Peyer's patch (tissue), 4 donors: ENCODE data around the gene CXorf49B. TPM values are rescaled to one million over a fixed set of nuclear protein-coding genes. Genes with fewer than 3 reads are reported as not detected.
"Not testable (repeated sequence)": the region's sequence is repeated elsewhere in the genome, so short reads cannot be mapped to it uniquely, and the experiment has no call there.

ENCODE experiments used
- DNase-seq, 3 donors: peaks; one replicate each; pipeline ENCODE4 v3.0.0-alpha.2; 2017 to 2019
- H3K27ac ChIP-seq, 4 donors: fragments of 200-600 bp; sonication (generic); one replicate each; pipeline ENCODE4 v1.5.1; 2016 to 2019
- H3K27me3 ChIP-seq, 2 donors: fragments of 200-600 bp; sonication (generic); one replicate each; pipeline ENCODE4 v1.5.1; 2019
- H3K36me3 ChIP-seq, 3 donors: fragments of 200-600 bp; sonication (generic); one replicate each; pipeline ENCODE4 v1.5.1; 2016 to 2019
- H3K4me1 ChIP-seq, 4 donors: fragments of 200-600 bp; sonication (generic); one replicate each; pipeline ENCODE4 v1.5.1; 2016 to 2019
- H3K4me3 ChIP-seq, 4 donors: fragments of 200-600 bp; sonication (generic); 1 replicate in 3 of 4; 2 replicates in 1 of 4; pipeline ENCODE4 v1.5.1; 2016 to 2019; ENCODE audit warnings: mild to moderate bottlenecking in 1 of 4
- H3K9me3 ChIP-seq, 4 donors: fragments of 200-600 bp; sonication (generic); one replicate each; pipeline ENCODE4 v1.5.1; 2016 to 2019; ENCODE audit warnings: mild to moderate bottlenecking in 1 of 4
- total RNA-seq, 4 donors: library from RNA; depleted of rRNA; stranded (reverse); fragments of >200 nt; gene quantifications; one replicate each; pipeline ENCODE4 v1.1.0, GENCODE V29; 2016

Gene CXorf49B
- total RNA-seq: not detected

DNA sequence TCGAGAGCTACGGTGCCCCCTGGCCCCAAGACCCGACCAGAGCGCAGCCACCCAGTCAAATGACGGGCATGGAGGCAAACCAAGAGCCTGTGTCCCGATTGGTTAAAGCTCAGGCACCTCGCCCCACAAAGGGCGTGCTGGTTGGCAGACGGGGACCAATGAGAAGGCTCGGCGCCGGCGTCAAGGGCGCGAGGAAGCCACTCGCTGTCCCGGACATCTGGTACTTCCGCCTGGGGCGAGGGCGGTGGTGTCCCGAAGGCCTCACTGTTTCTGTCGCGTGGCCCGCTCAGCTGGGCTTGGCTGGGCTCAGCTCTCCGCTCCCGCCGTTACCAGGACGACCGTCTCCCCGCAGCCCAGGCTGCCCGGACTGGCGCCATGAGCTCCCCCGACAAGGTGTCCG lies at the start of gene CXorf49B:
Gene CXorf49B (plus strand): TSS at position 301 of the 400 bp plus-strand sequence. CDS start 75 bp downstream, at position 376.
- not testable (repeated sequence) for H3K4me3 ChIP-seq, H3K4me1 ChIP-seq, H3K27me3 ChIP-seq, H3K27ac ChIP-seq, H3K36me3 ChIP-seq, H3K9me3 ChIP-seq, DNase-seq

DNA sequence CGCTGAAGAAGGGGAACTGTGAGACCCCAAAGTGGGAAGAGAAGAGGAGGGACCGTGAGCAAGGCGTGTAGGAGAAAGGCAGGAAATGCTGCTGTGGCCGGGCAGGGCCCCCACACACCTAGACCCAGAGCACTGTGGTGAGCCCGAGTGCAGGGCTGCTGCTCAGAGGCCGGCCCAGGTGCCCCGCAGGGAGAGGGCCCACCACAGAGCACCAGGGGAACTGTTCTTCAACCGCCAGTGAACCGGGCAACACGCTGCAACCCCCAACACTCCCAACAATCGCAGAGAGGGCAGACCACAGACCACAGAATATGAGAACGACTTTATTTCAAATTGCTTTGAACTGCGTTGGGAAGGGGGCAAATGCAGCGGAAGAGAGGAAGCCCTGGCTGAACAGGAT lies 49.1 kb upstream of the CXorf49B start:
- not testable (repeated sequence) for H3K4me3 ChIP-seq, H3K36me3 ChIP-seq, H3K27ac ChIP-seq, DNase-seq, H3K27me3 ChIP-seq, H3K9me3 ChIP-seq, H3K4me1 ChIP-seq

DNA sequence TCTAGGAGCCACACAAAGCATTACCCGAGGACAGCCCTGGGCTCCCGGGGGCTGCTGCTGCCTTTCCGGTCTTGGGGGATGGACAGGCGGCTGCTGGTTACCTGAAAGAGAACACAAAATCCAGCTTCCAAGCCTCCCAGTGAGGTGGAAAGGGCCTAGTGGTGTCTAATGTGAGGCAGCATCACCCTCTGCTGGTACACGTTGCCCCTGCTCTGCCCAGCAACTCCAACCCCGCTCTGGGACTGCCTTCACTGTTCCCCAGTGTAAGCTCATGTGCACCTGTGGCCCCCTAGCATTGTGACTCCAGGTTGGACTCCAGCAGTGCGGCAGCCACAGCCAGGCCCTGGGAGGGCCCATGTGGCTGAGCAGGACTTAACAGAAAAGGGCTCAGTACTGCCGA lies 47.6 kb upstream of the CXorf49B start:
- H3K27ac ChIP-seq, H3K27me3 ChIP-seq, H3K36me3 ChIP-seq, DNase-seq, H3K4me3 ChIP-seq, H3K4me1 ChIP-seq, H3K9me3 ChIP-seq: not testable (repeated sequence)

DNA sequence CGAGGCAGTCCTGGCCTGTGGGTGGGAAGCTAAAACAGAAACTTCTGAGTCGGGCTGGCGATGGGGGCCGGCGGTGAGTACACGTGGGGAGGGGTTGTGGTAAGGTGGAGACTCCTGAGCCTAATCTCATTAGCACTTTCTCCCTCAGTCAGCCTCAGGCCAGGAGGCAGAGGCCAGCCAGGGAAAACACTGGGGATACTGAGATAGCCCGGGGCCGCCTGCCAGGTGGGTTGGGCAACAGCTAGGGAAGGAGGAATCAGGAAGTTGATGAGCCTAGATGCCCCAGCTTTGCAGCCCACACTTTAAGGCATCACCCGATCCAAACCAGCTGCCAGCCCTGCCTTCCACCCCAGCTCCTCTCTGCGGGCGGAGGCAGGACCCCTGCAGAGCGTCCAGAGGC lies 46.8 kb upstream of the CXorf49B start:
- H3K9me3 ChIP-seq, H3K4me3 ChIP-seq, H3K36me3 ChIP-seq, H3K27me3 ChIP-seq, H3K4me1 ChIP-seq, DNase-seq, H3K27ac ChIP-seq: not testable (repeated sequence)

DNA sequence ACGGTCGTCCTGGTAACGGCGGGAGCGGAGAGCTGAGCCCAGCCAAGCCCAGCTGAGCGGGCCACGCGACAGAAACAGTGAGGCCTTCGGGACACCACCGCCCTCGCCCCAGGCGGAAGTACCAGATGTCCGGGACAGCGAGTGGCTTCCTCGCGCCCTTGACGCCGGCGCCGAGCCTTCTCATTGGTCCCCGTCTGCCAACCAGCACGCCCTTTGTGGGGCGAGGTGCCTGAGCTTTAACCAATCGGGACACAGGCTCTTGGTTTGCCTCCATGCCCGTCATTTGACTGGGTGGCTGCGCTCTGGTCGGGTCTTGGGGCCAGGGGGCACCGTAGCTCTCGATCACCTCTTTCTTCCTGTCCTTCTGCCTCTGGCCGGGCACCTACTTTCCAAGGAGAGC lies 45.0 kb upstream of the CXorf49B start, which contains the start of gene CXorf49:
Gene CXorf49 (minus strand): TSS at position 101 of the 400 bp plus-strand sequence. CDS start 134 bp downstream, outside the sequence.
- not testable (repeated sequence) for H3K27me3 ChIP-seq, H3K4me3 ChIP-seq, H3K9me3 ChIP-seq, H3K4me1 ChIP-seq, H3K36me3 ChIP-seq, H3K27ac ChIP-seq, DNase-seq

DNA sequence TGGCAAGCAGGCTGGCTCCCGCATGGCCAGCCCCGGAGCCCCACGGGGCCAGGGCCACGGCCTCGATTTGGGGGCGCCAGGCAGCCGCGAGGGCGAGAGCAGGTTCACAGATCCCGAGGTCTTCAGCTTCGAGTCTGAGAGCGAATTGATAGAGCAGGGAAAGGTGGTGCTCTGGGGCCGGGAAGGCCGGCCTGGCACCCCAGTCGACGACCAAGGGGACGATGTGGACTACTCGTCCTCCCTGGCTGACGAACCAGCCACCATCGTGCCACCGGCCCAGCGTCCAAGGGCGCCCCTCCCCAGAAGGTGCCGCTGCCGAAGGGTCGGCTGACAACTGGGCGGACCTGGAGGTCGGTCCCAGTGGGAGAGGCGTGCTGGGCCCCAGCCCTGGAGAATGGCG lies 44.0 kb upstream of the CXorf49B start:
- DNase-seq, H3K4me1 ChIP-seq, H3K27ac ChIP-seq, H3K4me3 ChIP-seq, H3K27me3 ChIP-seq, H3K36me3 ChIP-seq, H3K9me3 ChIP-seq: not testable (repeated sequence)

DNA sequence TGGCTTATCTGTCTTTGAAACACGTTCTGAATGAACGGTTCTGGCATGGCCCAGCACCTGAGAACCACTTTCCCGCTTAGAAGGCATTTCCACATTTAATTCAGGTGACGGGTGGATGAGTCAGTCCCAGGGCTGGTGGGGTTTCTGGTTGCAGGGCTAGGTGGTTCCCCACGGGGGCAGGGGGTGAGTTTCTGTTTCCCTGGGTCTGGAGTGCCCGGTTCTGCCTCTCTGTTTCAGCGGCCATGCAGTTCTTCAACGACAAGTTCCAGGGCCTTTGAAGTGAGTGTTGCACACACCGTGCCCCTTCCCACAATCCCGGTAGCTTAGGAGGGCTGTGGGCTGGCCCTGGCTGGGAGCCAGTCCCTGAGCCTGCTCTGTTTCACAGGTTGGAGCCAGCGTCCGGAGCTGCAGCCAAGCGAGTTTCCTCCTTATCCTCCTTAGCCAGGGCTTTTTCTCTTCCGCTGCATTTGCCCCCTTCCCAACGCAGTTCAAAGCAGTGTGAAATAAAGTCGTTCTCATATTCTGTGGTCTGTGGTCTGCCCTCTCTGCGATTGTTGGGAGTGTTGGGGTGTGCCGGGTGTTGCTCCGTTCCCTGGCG lies 42.8 kb upstream of the CXorf49B start:
- not testable (repeated sequence) for H3K36me3 ChIP-seq, H3K4me1 ChIP-seq, H3K27ac ChIP-seq, H3K9me3 ChIP-seq, DNase-seq, H3K4me3 ChIP-seq, H3K27me3 ChIP-seq

DNA sequence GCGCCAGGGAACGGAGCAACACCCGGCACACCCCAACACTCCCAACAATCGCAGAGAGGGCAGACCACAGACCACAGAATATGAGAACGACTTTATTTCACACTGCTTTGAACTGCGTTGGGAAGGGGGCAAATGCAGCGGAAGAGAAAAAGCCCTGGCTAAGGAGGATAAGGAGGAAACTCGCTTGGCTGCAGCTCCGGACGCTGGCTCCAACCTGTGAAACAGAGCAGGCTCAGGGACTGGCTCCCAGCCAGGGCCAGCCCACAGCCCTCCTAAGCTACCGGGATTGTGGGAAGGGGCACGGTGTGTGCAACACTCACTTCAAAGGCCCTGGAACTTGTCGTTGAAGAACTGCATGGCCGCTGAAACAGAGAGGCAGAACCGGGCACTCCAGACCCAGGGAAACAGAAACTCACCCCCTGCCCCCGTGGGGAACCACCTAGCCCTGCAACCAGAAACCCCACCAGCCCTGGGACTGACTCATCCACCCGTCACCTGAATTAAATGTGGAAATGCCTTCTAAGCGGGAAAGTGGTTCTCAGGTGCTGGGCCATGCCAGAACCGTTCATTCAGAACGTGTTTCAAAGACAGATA lies 2.4 kb upstream of the CXorf49B start:
- DNase-seq, H3K4me1 ChIP-seq, H3K36me3 ChIP-seq, H3K27me3 ChIP-seq, H3K27ac ChIP-seq, H3K9me3 ChIP-seq, H3K4me3 ChIP-seq: not testable (repeated sequence)

DNA sequence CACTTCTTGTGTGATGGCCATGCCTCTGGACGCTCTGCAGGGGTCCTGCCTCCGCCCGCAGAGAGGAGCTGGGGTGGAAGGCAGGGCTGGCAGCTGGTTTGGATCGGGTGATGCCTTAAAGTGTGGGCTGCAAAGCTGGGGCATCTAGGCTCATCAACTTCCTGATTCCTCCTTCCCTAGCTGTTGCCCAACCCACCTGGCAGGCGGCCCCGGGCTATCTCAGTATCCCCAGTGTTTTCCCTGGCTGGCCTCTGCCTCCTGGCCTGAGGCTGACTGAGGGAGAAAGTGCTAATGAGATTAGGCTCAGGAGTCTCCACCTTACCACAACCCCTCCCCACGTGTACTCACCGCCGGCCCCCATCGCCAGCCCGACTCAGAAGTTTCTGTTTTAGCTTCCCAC lies 1.7 kb downstream of the CXorf49B start:
- not testable (repeated sequence) for H3K27ac ChIP-seq, H3K36me3 ChIP-seq, H3K27me3 ChIP-seq, H3K4me3 ChIP-seq, DNase-seq, H3K9me3 ChIP-seq, H3K4me1 ChIP-seq

DNA sequence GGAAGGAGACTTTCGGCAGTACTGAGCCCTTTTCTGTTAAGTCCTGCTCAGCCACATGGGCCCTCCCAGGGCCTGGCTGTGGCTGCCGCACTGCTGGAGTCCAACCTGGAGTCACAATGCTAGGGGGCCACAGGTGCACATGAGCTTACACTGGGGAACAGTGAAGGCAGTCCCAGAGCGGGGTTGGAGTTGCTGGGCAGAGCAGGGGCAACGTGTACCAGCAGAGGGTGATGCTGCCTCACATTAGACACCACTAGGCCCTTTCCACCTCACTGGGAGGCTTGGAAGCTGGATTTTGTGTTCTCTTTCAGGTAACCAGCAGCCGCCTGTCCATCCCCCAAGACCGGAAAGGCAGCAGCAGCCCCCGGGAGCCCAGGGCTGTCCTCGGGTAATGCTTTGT lies 2.5 kb downstream of the CXorf49B start:
- not testable (repeated sequence) for H3K4me3 ChIP-seq, H3K36me3 ChIP-seq, H3K9me3 ChIP-seq, H3K27me3 ChIP-seq, DNase-seq, H3K27ac ChIP-seq, H3K4me1 ChIP-seq

DNA sequence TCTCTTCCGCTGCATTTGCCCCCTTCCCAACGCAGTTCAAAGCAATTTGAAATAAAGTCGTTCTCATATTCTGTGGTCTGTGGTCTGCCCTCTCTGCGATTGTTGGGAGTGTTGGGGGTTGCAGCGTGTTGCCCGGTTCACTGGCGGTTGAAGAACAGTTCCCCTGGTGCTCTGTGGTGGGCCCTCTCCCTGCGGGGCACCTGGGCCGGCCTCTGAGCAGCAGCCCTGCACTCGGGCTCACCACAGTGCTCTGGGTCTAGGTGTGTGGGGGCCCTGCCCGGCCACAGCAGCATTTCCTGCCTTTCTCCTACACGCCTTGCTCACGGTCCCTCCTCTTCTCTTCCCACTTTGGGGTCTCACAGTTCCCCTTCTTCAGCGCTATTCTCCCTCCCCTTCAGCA lies 4.0 kb downstream of the CXorf49B start:
- not testable (repeated sequence) for H3K36me3 ChIP-seq, H3K27me3 ChIP-seq, H3K27ac ChIP-seq, H3K4me3 ChIP-seq, H3K4me1 ChIP-seq, H3K9me3 ChIP-seq, DNase-seq

DNA sequence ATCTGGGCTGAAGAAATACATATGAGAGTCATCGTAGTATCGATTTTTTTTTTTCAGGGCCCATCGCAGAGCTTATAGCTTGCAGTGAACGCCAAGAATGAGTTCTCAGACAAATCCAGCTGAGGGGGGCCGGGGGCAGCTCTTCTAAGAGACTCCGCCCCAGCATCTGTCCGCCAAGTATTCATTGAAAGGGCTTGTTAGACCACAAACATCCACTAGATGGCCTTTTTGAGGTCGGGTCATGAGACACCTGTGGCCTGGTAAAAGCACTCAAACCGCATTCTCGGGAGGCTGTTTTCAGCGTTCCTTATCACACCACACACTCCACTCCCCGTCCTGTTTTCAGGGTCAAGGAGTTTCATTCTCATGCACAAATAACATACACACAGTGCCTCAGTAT lies 15.2 kb downstream of the CXorf49B start:
- DNase-seq, H3K27ac ChIP-seq, H3K9me3 ChIP-seq, H3K36me3 ChIP-seq, H3K27me3 ChIP-seq, H3K4me1 ChIP-seq, H3K4me3 ChIP-seq: not testable (repeated sequence)

DNA sequence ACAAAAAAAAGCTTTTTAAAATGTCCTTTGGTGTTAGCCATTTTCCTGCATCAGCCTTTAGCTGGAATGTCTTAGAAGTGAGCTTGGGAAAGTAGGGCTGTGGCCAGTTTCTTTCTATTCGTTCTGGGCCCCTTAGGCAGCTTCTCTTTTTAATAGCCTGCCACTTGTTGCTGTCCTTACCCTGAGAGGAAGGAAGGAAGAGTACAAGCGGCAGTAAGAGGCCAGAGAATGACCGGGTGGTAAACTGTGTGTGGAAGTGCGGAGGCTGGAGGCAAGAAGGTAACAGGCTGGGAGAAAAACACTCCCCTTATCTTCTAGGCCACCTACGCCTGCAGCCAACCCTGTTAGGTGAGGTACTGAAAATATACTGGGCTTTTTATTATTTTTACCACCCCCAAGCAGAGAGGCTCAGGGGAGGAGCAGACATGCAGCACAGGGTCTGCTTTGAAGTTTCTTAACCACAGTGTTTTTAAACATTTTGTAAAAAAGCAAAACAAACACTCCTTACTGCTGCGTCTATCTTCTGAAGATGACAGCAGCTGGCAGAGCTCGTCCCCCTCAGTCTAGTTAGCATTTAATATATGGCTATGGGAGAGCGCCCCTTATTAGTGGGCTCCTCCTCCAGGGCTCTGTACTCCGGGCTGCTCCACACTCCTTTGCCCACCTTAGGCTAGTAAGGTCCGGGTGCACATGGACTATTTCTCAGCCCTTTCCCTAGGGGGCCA lies 19.2 kb downstream of the CXorf49B start:
- not testable (repeated sequence) for DNase-seq, H3K9me3 ChIP-seq, H3K27ac ChIP-seq, H3K4me1 ChIP-seq, H3K4me3 ChIP-seq, H3K36me3 ChIP-seq, H3K27me3 ChIP-seq

DNA sequence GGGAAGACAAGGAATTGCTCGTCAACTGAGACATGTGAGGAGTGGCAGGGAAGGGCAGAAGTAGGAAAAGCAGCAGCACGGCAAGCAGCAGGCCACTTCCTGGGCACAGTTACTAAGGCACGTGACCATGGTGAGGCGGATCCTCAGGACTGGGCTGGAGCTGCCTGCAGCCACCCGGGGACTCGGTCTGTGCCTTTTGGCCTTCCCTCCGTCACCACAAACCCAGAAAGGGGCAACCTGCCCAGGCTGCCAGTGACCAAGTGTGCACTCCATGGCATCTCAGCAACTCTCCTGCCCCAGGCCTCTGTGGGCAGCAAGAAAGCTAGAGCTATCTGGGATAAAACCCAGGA lies 19.8 kb downstream of the CXorf49B start:
- not testable (repeated sequence) for H3K9me3 ChIP-seq, H3K36me3 ChIP-seq, H3K4me3 ChIP-seq, H3K27me3 ChIP-seq, H3K4me1 ChIP-seq, DNase-seq, H3K27ac ChIP-seq

DNA sequence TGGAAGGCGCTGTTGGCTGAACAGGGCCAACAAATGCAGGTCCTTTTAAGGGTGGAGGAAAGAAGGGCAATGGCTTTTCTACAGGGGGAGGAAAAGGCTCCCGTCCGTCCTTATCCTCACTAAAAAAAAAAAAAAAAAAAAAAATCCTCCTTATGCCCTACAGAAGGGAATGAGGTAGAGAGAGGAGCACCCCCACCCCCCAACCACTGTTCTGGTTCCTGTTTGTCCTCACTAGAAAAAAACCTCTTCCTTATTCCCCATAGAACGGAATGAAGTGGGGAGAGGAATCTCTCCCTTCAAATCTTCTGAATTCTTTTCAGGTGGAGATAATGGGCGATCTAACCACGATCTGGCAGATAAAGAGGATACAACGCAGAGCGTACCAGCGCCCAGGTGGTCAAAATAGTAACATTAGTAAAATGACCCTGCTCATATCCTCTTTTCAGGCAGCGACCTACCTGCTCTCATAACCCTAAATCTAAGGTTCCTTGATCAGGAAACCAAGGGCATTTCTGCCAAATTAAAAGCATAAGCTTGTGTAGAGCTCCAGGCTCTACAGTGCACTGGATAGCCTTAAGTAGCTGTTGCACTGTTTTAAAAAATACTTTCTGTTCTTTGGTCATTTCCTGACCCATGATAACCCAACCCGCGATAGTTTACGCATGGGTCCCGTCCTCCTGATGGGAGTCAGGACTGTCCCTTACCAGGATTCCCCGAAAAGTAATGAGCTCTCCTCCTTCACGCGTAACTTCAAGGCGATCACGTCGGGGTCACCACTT lies 20.6 kb downstream of the CXorf49B start:
- DNase-seq, H3K4me3 ChIP-seq, H3K27me3 ChIP-seq, H3K4me1 ChIP-seq, H3K27ac ChIP-seq, H3K9me3 ChIP-seq, H3K36me3 ChIP-seq: not testable (repeated sequence)
